SK-N-SH (cell line): ENCODE measurements around the gene PCLO. TPM values are rescaled to one million over a fixed set of nuclear protein-coding genes. Genes with fewer than 3 reads are reported as not detected.

ENCODE experiments used
- CTCF ChIA-PET: fragments of 300-600, 350-600 bp; formaldehyde crosslinking; extraction: SDS; loops from one replicate; lab custom pipeline; 2021; lab: Yijun Ruan, JAX
- POLR2A ChIA-PET: fragments of 350-600 bp; sonication (Branson Sonifier 250); formaldehyde crosslinking; extraction: SDS; loops from one replicate; lab custom pipeline; 2020; ENCODE audit warnings: antibody characterized with exemption, inconsistent platforms; lab: Yijun Ruan, JAX
- DNase-seq: peaks from one replicate; pipeline ENCODE4 v3.0.0; 2012
- H2AFZ ChIP-seq: fragments of 200-600 bp; sonication (generic); 2 replicates; pipeline ENCODE4 v1.8.1; 2016; ENCODE audit warnings: antibody characterized with exemption, mild to moderate bottlenecking, low read depth
- H3F3A ChIP-seq: fragments of 200-600 bp; sonication (generic); replicated peaks from 2 replicates; pipeline ENCODE3; 2016; ENCODE audit warnings: antibody characterized with exemption, mild to moderate bottlenecking; ENCODE audit not compliant: insufficient read depth
- H3K27ac ChIP-seq, 2 experiments: fragments of 200-500 bp in 1 of 2; fragments of 200-600 bp in 1 of 2; sonication (Bioruptor generic) in 1 of 2; sonication (generic), shearing (Covaris generic) in 1 of 2; 2 replicates each; pipeline versions ENCODE4 v1.5.1 to v1.6.1; 2014 to 2016; ENCODE audit warnings: low read depth in 2 of 2, inconsistent platforms in 1 of 2, low read length in 1 of 2, mild to moderate bottlenecking in 1 of 2, mixed read lengths in 1 of 2
- H3K27me3 ChIP-seq: fragments of 200-600 bp; sonication (generic), shearing (Covaris generic); 2 replicates; pipeline ENCODE4 v1.6.1; 2016; ENCODE audit warnings: mixed run types; ENCODE audit not compliant: insufficient read depth
- H3K36me3 ChIP-seq, 2 experiments: fragments of 200-500 bp in 1 of 2; fragments of 200-600 bp in 1 of 2; sonication (Bioruptor generic) in 1 of 2; sonication (generic) in 1 of 2; replicated peaks in 1 of 2; 2 replicates each; pipeline versions ENCODE3 to v1.5.1; 2014 to 2016; ENCODE audit warnings: low read length in 1 of 2, mild to moderate bottlenecking in 1 of 2; ENCODE audit not compliant: insufficient read depth in 2 of 2, control insufficient read depth in 1 of 2
- H3K4me1 ChIP-seq, 2 experiments: fragments of 200-500 bp in 1 of 2; fragments of 200-600 bp in 1 of 2; sonication (Bioruptor generic) in 1 of 2; sonication (generic), shearing (Covaris generic) in 1 of 2; 2 replicates each; pipeline versions ENCODE4 v1.5.1 to v1.6.1; 2014 to 2016; ENCODE audit warnings: low read depth in 1 of 2, low read length in 1 of 2, mixed run types in 1 of 2; ENCODE audit not compliant: insufficient read depth in 2 of 2, control insufficient read depth in 1 of 2
- H3K4me2 ChIP-seq: fragments of 200-600 bp; sonication (generic), shearing (Covaris generic); 2 replicates; pipeline ENCODE4 v1.6.1; 2017; ENCODE audit warnings: mixed run types
- H3K4me3 ChIP-seq, 2 experiments: fragments of 200-500 bp in 1 of 2; fragments of 200-600 bp in 1 of 2; sonication (Bioruptor generic) in 1 of 2; sonication (generic), shearing (Covaris generic) in 1 of 2; 2 replicates each; pipeline versions ENCODE4 v1.5.1 to v1.8.1; 2014 to 2016; ENCODE audit warnings: low read depth in 2 of 2, inconsistent platforms in 1 of 2, low read length in 1 of 2, mild to moderate bottlenecking in 1 of 2, mixed read lengths in 1 of 2, moderate library complexity in 1 of 2
- H3K79me2 ChIP-seq: fragments of 200-600 bp; sonication (generic); 2 replicates; pipeline ENCODE4 v1.8.1; 2017; ENCODE audit warnings: mild to moderate bottlenecking; ENCODE audit not compliant: insufficient read depth
- H3K9ac ChIP-seq: fragments of 200-600 bp; sonication (generic); 2 replicates; pipeline ENCODE4 v1.6.1; 2017; ENCODE audit warnings: mixed run types
- H3K9me2 ChIP-seq: fragments of 200-600 bp; sonication (generic); 2 replicates; pipeline ENCODE4 v1.6.1; 2017; ENCODE audit warnings: mixed run types
- H3K9me3 ChIP-seq: fragments of 200-600 bp; sonication (generic); 2 replicates; pipeline ENCODE4 v1.6.1; 2017; ENCODE audit warnings: mixed run types, mild to moderate bottlenecking, moderate library complexity
- H4K20me1 ChIP-seq: fragments of 200-600 bp; sonication (generic); 2 replicates; pipeline ENCODE4 v1.6.1; 2017; ENCODE audit warnings: mild to moderate bottlenecking, mixed run types; ENCODE audit not compliant: insufficient read depth
- EP300 ChIP-seq, 2 experiments: IDR thresholded peaks; 2 replicates each; pipeline versions ENCODE4 v1.4.0 to v1.6.1; 2012; ENCODE audit warnings: borderline replicate concordance in 1 of 2, low read depth in 1 of 2, low read length in 1 of 2
- EZH2phosphoT487 ChIP-seq: fragments of 200-600 bp; sonication (generic); IDR thresholded peaks from 2 replicates; pipeline ENCODE4 v1.6.1; 2017; ENCODE audit warnings: low read depth, mixed run types, mild to moderate bottlenecking, antibody characterized with exemption, moderate library complexity, borderline replicate concordance
- FOXM1 ChIP-seq: IDR thresholded peaks from 2 replicates; pipeline ENCODE4 v1.4.0; 2012; ENCODE audit warnings: low read depth, mild to moderate bottlenecking
- GABPA ChIP-seq: IDR thresholded peaks from 2 replicates; pipeline ENCODE4 v1.4.0; 2012; ENCODE audit warnings: low read depth, mild to moderate bottlenecking
- GATA2 ChIP-seq: sonication (generic); formaldehyde crosslinking; IDR thresholded peaks from 2 replicates; pipeline ENCODE4 v1.5.0; 2020; ENCODE audit warnings: mild to moderate bottlenecking, missing genetic modification reagents
- IRF3 ChIP-seq: fragments of 150-350 bp; IDR thresholded peaks from 2 replicates; pipeline ENCODE4 v1.6.1; 2016; ENCODE audit warnings: mild to moderate bottlenecking, low read depth, low read length
- MAX ChIP-seq: IDR thresholded peaks from 2 replicates; pipeline ENCODE4 v1.4.0; 2012; ENCODE audit warnings: low read depth
- MEF2A ChIP-seq: IDR thresholded peaks from 2 replicates; pipeline ENCODE4 v1.4.0; 2012; ENCODE audit warnings: low read depth, borderline replicate concordance
- NRF1 ChIP-seq: IDR thresholded peaks from 2 replicates; pipeline ENCODE4 v1.6.1; 2012; ENCODE audit warnings: low read depth, mild to moderate bottlenecking, low read length
- PBX3 ChIP-seq: IDR thresholded peaks from 2 replicates; pipeline ENCODE4; 2012
- RAD21 ChIP-seq: IDR thresholded peaks from 2 replicates; pipeline ENCODE4 v1.6.1; 2012; ENCODE audit warnings: mild to moderate bottlenecking, low read length
- REST ChIP-seq: IDR thresholded peaks from 2 replicates; pipeline ENCODE4 v1.6.1; 2012; ENCODE audit warnings: mild to moderate bottlenecking, low read depth, low read length, moderate library complexity
- RFX5 ChIP-seq: IDR thresholded peaks from 2 replicates; pipeline ENCODE4 v1.6.1; 2012; ENCODE audit warnings: mild to moderate bottlenecking, improper control_type of control experiment, low read length
- SIN3A ChIP-seq: IDR thresholded peaks from 2 replicates; pipeline ENCODE4 v1.6.1; 2012; ENCODE audit warnings: low read depth, mild to moderate bottlenecking, low read length, moderate library complexity, borderline replicate concordance
- TCF12 ChIP-seq: IDR thresholded peaks from 2 replicates; pipeline ENCODE4 v1.4.0; 2012
- USF2 ChIP-seq: fragments of 150-350 bp; IDR thresholded peaks from 2 replicates; pipeline ENCODE4 v1.6.1; 2017; ENCODE audit warnings: antibody characterized with exemption, low read length, low read depth, borderline replicate concordance
- YY1 ChIP-seq: IDR thresholded peaks from 2 replicates; pipeline ENCODE4 v1.4.0; 2012; ENCODE audit warnings: low read depth, mild to moderate bottlenecking
- ZBTB33 ChIP-seq: IDR thresholded peaks from 2 replicates; pipeline ENCODE4 v1.4.0; 2012; ENCODE audit warnings: low read depth, borderline replicate concordance
- WGBS: methylation state at CpG from one replicate; pipeline ENCODE4 v1.1.6; 2017; ENCODE audit warnings: low lambda C conversion rate; 5-methylcytosine and 5-hydroxymethylcytosine counted together
- polyA plus RNA-seq, 3 experiments: library from polyadenylated mRNA; depleted of rRNA; stranded (reverse); fragments of >200 nt; gene quantifications; 2 replicates each; pipeline ENCODE4 v1.2.3, GENCODE V29; 2012

The PCLO gene
- polyA plus RNA-seq, 1 of the 3 experiments (the other 2 are of a cell fraction) = 0.51 TPM

GRCh38 chr7:83210479-83210878, 47.8 kb upstream of the PCLO start:
- TF ChIP-seq EZH2phosphoT487 = no peak
- POLR2A ChIA-PET = no interaction called here
- CTCF ChIA-PET = interaction anchor here (0.7 to 1.1 kb wide), 2 partner anchors 9 to 450 kb away, joined by 3 to 4 read pairs; no protein-coding TSS in a partner anchor

GRCh38 chr7:83204715-83205114, 42.0 kb upstream of the PCLO start:
- Histone ChIP-seq H3K27ac (no peak overlapping the region), H3K9me2 (no peaks in the 10 kb centered on the region), H3K4me2 (no peak overlapping the region), H3K9me3 (no peaks in the 10 kb centered on the region), H3K79me2 (no peaks in the 10 kb centered on the region), H3K36me3 (no peaks in the 10 kb centered on the region), H3K9ac (no peak overlapping the region), H3F3A (no peaks in the 10 kb centered on the region), H3K4me3 (no peak overlapping the region), H3K4me1 (no peaks in the 10 kb centered on the region), H4K20me1 (no peaks in the 10 kb centered on the region), H2AFZ (no peak overlapping the region), H3K27me3 (no peaks in the 10 kb centered on the region)
- no peak for DNase-seq
- ChIA-PET CTCF (no interaction called here), POLR2A (no interaction called here)
- WGBS = 74% methylated on average over 2 of the region's 2 CpGs
- TF ChIP-seq MAX = no peak
- no peak for TF ChIP-seq PBX3
- no peak for TF ChIP-seq RAD21
- no peak for TF ChIP-seq GABPA
- no peak for TF ChIP-seq GATA2 (CRISPR knock-in tag)
- TF ChIP-seq RFX5 = no peak
- no peak for TF ChIP-seq REST
- TF ChIP-seq FOXM1 = no peak
- TF ChIP-seq USF2 = no peak
- no peak for TF ChIP-seq IRF3
- no peak for TF ChIP-seq TCF12
- TF ChIP-seq MEF2A = no peak
- TF ChIP-seq YY1 = no peak
- TF ChIP-seq NRF1 = no peak
- TF ChIP-seq EP300 (IDR thresholded peaks at IDR 0.05; ENCODE audit: borderline replicate concordance in 1 of 2, low read depth in 1 of 2, low read length in 1 of 2) = no peak
- TF ChIP-seq SIN3A = no peak
- no peak for TF ChIP-seq ZBTB33

More at GRCh38 chr7:83210479-83210878, 47.8 kb upstream of the PCLO start:
- H3K4me1 ChIP-seq = no peaks in the 10 kb centered on the region
- H3K9me2 ChIP-seq = 0 out of 2 replicates have a peak, but pooled peaks cover 3% of the 10 kb centered on the region
- no peak overlapping the region for H3K27ac ChIP-seq
- H3K36me3 ChIP-seq = no peaks in the 10 kb centered on the region
- H3K4me3 ChIP-seq = no peak overlapping the region
- no peaks in the 10 kb centered on the region for H4K20me1 ChIP-seq
- WGBS = 61% methylated on average over 3 of the region's 3 CpGs
- no peaks in the 10 kb centered on the region for H3K79me2 ChIP-seq
- no peak overlapping the region for H3K4me2 ChIP-seq
- H3F3A ChIP-seq = no peaks in the 10 kb centered on the region
- no peak for DNase-seq
- no peaks in the 10 kb centered on the region for H3K27me3 ChIP-seq
- H3K9ac ChIP-seq = no peak overlapping the region
- H3K9me3 ChIP-seq = no peaks in the 10 kb centered on the region
- H2AFZ ChIP-seq = no peak overlapping the region
